HG02973 (cell line): ENCODE measurements around the gene NRXN3.

Experiments used
- ATAC-seq: cut with Tn5 transposase; IDR thresholded peaks from one replicate; pipeline ENCODE4 v1.9.1; 2021; ENCODE audit warnings: moderate library complexity; ENCODE audit not compliant: unreplicated experiment

Gene NRXN3

GRCh38 chr14:78170203-78170602, at the start of gene NRXN3:
Gene NRXN3, plus strand, starts transcription at chr14:78170373. Its CDS starts 72,721 bp downstream, at chr14:78243094.
- no peak for ATAC-seq

DNA sequence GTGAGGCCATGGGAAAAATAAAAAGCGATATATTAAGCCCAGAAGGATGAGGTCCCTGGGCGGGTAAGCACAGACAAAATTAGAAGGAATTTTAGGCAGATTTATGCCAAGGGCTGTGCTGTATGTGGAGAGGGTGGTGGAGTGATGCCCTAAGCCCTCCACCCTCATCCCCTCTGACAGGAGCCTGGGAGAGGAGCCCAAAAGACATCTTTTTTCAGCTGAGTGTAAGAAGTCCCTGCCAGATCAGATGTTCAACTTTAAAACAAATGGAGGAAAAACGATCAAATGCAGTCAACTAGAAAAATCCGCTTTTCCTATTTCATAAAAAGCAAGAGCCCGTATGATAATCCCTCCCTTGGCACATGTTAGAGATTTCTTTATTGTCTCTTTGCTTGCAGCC, 47.7 kb upstream of the NRXN3 start:
- no peak for ATAC-seq

GRCh38 chr14:78123650-78124253, 46.4 kb upstream of the NRXN3 start:
- no peak for ATAC-seq

DNA sequence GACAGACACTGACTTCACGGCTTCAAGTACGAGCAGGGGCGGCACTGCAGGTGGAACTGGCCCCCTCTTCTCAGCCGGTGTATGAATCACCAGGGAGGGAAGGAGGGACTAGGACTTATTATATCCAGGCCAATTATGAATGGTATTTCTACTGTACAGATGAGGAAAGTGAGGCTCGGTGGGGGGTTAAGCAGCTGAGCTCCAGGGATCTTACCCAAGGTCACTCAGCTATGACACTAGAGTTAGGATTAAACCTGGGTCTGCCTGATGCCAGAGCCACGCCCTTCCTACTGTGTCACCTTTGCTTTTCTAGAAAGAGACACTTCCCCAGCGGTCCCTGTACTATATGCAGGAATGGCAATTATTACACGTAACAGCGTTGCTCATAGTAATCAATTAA, 42.2 kb upstream of the NRXN3 start:
- no peak for ATAC-seq

- ATAC-seq: no peak
Observed at GRCh38 chr14:78129375-78129774, 40.8 kb upstream of the NRXN3 start.

- no peak for ATAC-seq
Observed at GRCh38 chr14:78130356-78130755, 39.8 kb upstream of the NRXN3 start.

DNA sequence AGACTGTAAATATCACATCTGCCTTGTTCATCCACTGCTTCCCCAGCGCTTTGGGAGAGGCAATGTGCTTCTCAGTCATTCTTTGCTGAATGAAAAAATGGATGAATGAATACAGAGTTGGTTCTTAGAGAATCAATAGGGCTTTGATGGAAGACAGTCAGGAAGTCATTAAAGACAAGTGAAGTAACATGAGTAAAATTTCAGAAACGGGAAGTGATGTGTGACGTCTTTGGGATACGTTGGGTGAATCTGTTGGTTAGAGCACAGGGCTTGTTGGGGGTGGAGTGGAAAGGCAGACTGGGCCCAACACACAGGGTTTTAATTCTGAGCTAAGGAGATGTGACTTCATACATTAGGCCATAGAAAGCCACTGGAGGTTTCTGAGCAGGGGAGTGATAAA, 39.0 kb upstream of the NRXN3 start:
- no peak for ATAC-seq

DNA sequence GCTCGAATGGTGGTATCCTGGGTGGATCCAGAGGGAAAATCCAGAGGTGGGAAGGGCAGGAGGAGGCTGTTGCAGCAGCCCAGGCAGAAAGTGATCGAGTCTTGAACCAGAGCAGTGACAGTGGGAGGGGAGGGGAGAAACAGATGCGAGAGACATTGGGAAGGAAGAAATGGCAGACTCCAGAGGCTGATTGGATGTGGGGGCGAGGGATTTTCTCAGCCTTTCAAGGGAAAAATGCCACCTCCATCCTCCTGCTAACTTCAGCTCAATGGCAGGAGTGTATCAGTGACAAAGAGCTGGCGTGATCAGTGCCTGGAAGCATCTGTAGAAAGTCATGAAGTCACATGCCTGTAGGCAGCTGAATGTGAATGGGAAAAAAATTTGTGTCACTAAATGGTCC, 38.6 kb upstream of the NRXN3 start:
- ATAC-seq: no peak

- no peak for ATAC-seq
Observed at GRCh38 chr14:78135450-78135891, 34.7 kb upstream of the NRXN3 start.

- ATAC-seq: no peak
Observed at GRCh38 chr14:78136695-78137094, 33.5 kb upstream of the NRXN3 start.

- ATAC-seq: no peak
Observed at GRCh38 chr14:78141590-78141989, 28.6 kb upstream of the NRXN3 start.

GRCh38 chr14:78142998-78143397, 27.2 kb upstream of the NRXN3 start:
- no peak for ATAC-seq

- ATAC-seq: no peak
Observed at GRCh38 chr14:78143489-78144145, 26.6 kb upstream of the NRXN3 start.

GRCh38 chr14:78152201-78153063, 17.7 kb upstream of the NRXN3 start:
- ATAC-seq: no peak

- ATAC-seq: no peak
Observed at GRCh38 chr14:78153064-78153341, 17.2 kb upstream of the NRXN3 start.

DNA sequence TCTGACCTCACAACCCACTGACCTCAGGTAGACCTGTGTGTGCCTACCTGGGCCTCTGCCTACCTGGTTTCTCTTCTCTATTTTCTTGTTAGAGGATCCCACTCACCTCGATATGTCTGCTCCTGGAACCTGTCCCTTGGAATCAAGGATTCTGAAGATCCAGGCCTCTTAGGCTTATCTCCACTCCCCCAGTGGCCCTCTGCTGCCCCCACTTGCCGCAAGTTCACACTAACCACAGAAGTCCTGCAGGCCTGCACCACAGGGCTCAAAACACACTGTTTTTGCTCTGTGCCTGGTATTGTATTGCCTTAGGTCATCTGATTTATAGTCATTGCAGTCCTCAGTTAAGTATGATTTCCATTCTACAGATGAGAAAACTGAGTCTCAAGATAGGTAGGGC, 15.3 kb upstream of the NRXN3 start:
- ATAC-seq: no peak

GRCh38 chr14:78156196-78156595, 14.0 kb upstream of the NRXN3 start:
- no peak for ATAC-seq

- ATAC-seq: no peak
Observed at GRCh38 chr14:78157494-78158437, 12.4 kb upstream of the NRXN3 start.

DNA sequence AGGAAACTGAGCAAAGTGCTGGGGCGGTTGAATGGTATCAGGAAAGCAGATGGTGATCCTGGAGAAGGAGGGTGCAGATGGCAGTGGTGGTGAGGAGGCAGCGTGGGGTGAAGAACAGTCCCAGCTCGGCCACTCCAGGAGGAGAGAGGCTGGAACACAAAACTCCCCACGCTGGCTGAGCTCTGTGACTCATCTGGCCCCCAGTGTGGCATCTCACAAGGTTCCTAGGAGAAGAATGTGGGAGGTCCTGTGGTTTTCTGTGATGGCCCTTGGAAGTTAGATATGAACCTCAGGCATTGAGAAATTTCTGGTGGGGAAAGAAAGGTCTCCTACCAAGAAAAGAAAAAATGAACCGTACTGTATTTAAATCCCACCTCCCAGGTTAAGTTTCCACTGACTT, 8.0 kb upstream of the NRXN3 start:
- no peak for ATAC-seq

DNA sequence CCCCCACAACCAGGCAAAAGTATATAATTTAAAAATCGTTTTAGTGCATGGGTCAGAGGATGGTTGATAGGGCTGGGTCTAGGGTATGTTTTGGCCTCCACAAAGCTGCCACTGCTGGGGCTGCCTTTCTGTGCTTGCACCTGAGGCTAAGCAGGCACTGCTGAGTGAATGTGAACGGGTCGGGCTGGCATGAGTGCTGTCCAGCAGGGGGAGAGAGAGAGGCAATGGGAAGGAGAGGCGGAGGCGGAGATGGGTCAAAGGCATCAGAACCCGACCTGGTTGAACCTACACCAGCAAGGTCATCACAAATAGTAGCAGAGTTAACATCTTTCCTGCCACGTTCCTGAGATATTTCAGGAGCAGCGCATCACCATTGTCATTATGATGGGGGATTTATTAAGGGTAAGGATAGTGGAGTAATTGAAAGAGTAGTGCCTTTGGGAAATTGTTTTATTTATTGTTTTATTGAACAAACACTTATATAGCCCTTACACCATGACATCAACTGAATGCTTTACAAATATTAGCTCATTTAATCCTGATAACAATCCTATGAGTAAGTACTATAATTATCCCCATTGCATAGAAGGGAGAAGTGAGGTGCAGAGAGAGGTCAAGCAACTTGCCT, 5.8 kb upstream of the NRXN3 start:
- no peak for ATAC-seq

DNA sequence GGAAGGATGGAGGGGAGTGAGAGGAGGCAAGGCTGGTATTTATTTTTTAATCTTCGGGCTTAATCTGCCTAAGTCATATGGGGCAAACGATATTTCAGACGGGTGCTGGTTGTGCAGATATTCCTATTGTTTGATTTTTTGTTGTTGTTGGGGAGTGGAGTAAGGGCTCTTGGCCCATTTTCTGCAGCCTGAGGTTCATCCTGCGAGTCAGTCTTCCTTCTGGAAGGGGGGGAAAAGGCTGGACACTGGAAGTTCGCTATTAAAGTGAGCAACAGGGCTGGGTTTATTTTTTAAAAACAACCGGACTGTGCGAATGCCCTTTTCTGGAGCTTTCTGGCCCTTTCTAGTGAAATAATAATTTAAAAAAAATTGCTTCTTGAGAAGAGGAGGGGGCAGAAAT, 2.3 kb downstream of the NRXN3 start:
- no peak for ATAC-seq
